ENCODE results near the gene PRPF6.

PRPF6 gene

DNA sequence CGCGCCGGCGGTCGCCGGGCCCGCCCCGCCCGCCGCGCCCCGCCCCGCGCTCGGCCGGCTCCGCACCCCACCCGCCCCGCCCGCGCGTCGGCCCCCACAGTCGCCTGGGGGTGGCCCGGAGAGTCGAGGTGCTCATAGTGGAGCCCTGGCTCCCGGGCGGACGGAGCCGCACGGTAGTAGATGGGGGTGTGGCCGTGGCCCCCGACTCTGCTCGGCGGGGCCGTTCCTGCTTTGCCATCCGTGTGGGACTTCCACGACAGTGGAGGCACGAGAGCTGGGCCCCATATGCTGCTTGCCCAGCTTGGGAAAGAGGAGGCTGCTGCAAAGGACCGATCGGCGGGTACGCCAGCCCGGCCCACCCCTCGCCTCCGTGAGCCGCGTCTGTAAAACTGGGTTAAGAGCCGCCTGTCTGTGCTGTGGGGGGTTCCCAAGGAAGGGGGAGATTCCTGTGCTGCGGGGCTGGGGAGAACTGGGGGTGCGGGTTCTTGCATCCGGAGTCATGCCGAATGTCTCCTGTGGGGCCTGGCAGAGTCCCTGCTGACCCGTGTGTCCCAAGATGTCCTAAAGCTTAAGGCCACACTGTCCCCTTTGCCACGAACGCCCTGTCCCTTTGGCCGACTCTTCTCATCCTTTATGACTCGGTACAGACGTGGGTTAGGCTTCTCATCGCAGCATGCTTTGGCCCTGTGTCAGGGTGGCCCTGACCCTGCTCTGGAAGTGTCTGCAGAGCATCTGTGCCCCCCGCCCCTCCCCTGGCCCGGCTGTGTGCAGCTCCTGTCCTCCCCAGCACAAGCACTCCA lies 99.3 kb downstream of the PRPF6 start, which contains the start of gene OPRL1:
Gene OPRL1 (plus strand): TSS at position 70 of the 800 bp plus-strand sequence. CDS start 12,639 bp downstream, outside the sequence.
- no peak for DNase-seq

DNA sequence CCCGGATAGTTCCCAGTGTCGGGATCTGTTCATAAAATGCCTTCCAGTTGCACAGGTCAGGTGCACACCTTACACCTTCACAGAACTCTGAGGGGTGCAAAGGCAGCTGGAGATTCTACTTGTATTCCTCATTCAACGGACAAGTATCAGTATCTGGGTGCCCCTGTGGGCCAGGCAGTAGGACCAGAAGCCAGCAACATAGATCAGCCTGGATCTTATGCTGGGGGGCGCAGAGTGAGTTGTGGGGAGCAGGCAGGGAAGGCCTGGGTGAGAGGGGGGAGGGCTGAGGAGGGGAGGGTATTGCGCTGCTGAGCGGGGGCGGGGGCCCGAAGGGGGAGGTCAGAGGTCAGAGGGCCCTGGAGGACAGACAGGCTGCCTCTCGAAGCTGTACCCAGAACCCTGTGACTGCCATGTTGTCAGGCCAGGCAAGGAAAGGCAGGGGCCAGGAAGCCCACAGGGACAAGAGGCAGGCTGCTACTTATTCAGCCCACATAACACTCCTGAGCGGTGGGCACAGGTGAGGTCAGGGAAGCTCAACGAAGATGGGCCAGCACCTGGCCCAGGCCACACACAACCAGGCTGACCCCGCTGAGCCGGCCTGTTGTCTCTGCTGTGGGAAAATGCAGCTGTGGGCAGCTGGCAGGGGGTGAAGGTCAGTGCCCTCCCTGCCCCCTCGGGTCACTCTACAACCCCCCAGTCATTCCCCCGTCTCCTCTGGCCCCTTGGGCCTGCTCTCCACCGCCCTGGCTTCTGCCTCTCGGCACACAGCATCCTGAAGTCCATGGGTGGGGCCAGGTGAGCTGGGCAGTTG lies 100.1 kb downstream of the PRPF6 start:
- DNase-seq: no peak

DNA sequence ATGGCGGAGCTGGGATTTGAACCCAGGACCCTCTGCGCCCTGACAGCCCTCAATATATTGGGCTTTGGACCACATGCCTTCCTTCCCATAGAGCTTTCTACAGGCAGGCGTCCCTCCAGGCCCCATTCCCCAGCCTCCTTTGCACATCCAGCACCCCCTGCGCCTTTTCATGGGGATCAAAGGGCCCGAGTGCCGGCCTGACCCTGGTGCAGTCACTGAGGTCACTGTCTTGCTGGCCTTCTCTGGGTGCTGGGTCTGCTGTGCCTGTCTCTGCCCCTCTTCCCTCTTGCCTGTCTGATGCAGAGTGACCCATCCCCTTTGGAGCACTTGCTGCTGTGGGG lies 100.7 kb downstream of the PRPF6 start:
- no peak for DNase-seq

DNA sequence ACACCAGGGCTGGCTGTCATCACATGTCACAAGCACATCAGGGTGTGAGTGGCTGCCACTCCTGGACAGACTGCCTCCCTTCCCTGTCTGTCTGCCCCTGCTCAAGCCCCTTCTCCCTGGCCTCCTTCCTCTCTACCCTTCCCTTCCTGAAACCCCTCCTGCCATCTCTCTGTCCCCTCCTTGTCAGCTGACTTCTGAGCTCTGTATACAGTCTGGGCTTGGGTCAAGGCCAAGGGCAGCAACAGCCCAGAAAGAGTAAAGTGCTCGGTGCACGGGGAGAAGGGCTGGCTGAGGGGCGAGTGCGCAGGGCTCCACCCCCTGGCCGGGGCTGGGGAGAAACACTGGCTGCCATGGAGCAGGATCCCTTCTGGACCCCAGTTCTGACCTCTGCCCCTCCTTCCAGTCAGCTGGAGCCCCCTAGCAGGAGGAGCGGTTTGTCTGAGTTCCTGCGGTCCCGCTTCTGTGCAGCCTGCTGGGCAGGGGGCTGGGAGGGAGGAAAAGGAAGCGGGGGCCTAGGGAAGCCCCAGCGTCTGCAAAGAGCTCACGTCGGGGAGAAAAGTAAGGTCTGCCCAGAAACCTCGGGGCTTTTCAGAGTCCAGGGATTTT lies 101.3 kb downstream of the PRPF6 start:
- no peak for DNase-seq

Measured in T1000 (cell line).